RPMI7951 (cell line): Measurements from ENCODE around the gene CD151. TPM values are rescaled to one million over a fixed set of nuclear protein-coding genes. Genes with fewer than 3 reads are reported as not detected.

ENCODE experiments used
- DNase-seq: peaks from one replicate; pipeline ENCODE4 v3.0.0-alpha.2; 2012; ENCODE audit warnings: low read depth
- total RNA-seq: library from RNA; depleted of rRNA; stranded (reverse); fragments of >200 nt; shearing (Covaris generic); gene quantifications from 2 replicates; pipeline ENCODE4 v1.2.3, GENCODE V29; 2014

Gene CD151
- total RNA-seq, 1 experiment from 2014 or later, result 302 TPM

GRCh38 chr11:815675-816432 is 16.9 kb upstream of the CD151 start:
- no peak for DNase-seq

DNA sequence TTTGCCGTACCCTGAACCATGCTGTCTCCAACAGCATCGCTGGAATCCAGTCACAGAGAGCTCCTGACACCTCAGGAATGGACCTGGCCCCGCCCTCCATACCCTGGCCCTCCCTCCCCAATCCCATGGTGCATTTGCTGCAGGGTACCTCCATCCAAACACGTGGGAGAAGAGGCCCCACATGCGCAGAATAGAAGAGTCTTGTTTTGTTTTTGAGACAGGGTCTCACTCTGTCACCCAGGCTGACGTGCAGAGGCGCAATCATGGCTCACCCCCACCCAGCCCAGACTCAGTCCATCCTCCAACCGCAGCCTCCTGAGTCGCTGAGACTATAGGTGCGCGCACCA is 16.3 kb upstream of the CD151 start:
- no peak for DNase-seq

DNA sequence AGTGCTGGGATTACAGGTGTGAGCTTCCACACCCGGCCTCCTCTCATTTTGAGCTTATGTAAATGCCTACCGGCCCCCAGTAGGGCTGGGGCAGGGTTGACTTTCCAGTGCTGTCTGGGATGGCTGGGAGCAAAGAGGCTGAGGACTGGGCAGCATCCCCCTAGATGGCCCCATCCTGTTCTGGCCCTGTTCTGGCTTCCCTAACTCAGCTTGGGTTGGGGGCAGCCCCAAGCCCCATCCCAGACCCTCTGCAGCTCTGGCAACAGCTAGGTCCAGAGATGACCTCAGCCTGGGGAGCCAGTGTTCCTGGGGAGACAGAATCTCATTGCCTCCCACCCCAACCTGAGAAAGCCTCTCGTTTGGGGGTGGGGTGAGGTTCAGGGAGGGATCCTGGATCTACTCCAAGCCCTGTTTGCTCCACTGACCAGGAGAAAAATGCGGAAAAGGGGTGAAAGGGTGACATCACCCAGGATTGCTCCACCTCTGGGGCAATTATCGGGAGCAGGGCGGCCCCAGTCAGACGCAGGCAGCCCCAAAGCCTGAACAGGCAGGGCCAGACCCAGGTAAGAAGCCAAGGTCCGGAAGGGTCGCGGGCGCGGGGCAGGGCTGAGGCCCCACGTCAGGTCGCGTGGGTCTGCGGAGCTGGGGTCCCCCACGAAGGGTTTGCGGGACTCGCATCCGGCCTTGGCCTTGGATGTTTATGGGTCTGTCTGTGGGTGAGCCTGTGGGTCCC is 14.2 kb upstream of the CD151 start, which contains the start of gene PNPLA2:
PNPLA2 (plus strand) TSS at position 519 of the 733 bp plus-strand sequence. CDS start 805 bp downstream, outside the sequence.
- no peak for DNase-seq

DNA sequence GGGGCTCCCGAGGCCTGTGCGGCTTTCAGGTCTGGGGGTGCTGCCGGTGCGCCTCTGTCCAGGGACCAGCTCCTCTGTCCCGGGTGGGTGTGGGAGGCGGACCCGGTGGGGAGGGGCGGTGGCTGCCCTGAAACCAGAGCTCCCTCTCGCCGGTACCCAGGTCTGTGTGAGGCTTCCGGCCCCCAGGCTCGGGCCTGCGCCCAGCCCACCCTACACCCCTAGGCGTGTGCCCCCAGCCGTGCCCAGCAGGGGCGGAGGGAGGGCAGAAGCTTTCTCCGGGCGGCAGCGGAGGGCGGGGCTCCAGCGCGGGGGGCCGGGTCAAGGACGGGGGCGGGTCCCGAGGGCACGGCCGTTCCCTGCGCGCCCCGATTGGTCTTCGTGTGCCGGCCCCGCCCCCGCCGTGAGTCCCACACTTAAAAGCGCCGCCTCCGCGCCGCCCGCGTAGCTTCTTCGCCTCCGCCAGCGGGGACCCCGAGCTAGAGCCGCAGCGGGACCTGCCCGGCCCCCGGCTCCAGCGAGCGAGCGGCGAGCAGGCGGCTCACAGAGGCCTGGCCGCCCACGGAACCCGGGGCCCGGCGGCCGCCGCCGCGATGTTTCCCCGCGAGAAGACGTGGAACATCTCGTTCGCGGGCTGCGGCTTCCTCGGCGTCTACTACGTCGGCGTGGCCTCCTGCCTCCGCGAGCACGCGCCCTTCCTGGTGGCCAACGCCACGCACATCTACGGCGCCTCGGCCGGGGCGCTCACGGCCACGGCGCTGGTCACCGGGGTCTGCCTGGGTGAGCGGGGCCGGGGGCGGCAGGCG is 13.4 kb upstream of the CD151 start:
- DNase-seq, result peak; percentile 81

DNA sequence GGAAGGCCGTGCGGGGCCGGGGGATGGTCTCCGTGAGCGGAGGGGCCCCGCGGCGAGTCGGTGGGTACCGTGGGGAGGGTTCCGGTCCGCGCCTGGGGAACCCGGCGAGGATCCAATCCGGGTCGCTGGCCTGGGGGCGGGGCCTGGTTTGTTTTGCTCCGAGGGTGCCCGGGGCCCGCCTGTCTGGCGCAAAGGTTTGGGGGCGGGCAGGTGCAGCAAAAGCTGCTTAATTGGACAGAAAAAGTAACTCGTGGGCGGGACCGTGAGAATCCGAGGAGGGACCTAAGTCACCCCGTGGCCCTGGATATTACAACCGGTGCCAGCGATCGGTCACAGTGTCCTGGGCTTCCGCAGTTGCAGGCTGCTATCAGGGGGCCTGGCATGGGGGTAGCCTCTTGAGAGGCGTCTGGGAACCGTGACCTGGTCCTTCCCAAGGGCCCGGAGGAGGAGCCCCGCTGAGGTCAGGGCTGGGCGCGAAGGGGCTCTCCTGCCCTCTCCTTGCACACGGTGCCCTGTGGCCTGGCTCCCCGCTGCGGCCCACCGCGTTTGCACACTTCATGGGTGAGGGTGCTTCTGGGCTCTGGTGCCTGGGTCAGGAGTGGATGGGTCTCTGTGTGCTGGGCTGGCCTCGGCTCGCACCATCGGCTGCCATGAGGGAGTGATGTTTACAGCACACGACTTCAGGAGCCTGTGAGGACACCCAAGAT is 12.7 kb upstream of the CD151 start:
- peak; percentile 77 for DNase-seq

- DNase-seq, result peak; percentile 83
Measured at GRCh38 chr11:820655-821511, 11.9 kb upstream of the CD151 start.

DNA sequence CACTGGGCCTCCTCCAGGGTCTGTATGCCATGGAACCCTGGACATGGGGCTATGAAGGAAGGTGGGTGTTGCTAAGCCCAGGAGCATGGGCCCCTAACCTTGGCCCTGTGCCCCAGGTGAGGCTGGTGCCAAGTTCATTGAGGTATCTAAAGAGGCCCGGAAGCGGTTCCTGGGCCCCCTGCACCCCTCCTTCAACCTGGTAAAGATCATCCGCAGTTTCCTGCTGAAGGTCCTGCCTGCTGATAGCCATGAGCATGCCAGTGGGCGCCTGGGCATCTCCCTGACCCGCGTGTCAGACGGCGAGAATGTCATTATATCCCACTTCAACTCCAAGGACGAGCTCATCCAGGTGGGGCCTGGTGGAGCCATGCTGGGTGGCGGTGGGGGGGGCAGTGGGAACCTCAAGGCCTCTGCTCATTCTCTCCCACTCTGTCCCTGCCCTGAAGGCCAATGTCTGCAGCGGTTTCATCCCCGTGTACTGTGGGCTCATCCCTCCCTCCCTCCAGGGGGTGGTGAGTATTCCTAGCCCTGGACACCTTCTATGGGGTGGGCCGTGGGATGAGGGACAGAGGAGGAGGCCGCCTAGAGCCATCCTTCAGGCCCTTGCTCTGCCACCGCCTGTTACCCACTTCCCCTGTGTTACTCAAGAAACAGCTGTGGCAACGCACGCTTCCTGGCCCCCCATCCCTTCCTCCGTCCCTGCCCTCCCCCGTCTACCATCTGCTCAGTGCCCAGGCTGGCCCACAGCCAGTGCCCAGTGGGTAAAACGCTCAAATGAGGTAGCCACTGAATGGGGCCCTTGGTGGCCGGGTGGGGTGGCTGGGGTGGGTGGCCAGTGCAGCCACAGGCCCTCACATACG is 11.0 kb upstream of the CD151 start:
- DNase-seq, result peak; percentile 41

DNA sequence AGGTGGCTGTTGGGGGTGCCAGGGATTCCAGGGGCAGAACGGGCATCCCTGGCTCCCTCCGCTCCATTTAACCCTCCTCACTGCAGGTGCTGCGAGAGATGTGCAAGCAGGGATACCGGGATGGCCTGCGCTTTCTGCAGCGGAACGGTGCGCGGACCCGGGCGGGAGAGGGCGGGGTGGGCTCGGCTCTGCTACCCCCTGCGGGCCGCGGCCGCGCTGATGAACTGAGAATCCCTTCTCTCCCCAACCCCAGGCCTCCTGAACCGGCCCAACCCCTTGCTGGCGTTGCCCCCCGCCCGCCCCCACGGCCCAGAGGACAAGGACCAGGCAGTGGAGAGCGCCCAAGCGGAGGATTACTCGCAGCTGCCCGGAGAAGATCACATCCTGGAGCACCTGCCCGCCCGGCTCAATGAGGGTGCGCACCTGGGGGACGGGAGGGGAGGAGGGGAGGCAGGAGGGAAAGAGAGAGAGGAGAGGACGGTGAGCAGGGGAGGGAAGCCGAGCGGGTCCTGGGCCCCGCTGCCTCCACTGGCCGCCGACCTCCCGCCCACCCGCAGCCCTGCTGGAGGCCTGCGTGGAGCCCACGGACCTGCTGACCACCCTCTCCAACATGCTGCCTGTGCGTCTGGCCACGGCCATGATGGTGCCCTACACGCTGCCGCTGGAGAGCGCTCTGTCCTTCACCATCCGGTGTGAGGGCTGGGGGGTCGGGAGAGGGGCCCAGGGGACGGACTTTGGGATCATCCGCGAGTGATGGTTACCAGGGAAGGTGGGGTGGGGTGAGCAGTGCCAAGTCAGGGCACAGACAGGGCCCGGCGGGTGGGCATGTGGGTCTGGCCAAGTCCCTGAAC is 9.1 kb upstream of the CD151 start:
- no peak for DNase-seq

DNA sequence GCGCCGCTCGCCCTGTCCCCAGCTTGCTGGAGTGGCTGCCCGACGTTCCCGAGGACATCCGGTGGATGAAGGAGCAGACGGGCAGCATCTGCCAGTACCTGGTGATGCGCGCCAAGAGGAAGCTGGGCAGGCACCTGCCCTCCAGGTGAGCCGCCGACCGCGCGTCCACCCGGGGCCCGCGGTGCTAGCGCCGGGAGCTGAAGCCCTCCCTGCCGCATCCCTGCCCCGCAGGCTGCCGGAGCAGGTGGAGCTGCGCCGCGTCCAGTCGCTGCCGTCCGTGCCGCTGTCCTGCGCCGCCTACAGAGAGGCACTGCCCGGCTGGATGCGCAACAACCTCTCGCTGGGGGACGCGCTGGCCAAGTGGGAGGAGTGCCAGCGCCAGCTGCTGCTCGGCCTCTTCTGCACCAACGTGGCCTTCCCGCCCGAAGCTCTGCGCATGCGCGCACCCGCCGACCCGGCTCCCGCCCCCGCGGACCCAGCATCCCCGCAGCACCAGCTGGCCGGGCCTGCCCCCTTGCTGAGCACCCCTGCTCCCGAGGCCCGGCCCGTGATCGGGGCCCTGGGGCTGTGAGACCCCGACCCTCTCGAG is 8.4 kb upstream of the CD151 start:
- DNase-seq, result no peak

GRCh38 chr11:824942-825341 is 7.8 kb upstream of the CD151 start:
- DNase-seq, result no peak

GRCh38 chr11:825366-826226 is 7.2 kb upstream of the CD151 start:
- no peak for DNase-seq

GRCh38 chr11:826227-826621 is 6.5 kb upstream of the CD151 start:
- no peak for DNase-seq

DNA sequence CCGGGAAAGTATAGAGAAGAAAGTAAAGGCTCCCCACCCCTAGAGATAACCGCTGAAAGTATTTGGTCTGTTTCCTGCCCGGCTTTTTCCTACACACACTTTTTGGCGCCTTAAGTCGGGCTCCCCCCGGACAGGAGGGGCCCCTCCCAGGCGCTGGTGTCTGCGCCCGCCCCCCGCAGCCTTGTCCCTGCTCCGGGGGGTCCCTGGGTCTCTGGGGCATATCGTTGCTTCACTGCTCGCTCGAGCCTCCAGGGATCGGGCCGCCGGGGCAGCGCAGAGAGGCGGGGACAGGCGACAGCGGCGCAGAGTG is 6.0 kb upstream of the CD151 start:
- no peak for DNase-seq

DNA sequence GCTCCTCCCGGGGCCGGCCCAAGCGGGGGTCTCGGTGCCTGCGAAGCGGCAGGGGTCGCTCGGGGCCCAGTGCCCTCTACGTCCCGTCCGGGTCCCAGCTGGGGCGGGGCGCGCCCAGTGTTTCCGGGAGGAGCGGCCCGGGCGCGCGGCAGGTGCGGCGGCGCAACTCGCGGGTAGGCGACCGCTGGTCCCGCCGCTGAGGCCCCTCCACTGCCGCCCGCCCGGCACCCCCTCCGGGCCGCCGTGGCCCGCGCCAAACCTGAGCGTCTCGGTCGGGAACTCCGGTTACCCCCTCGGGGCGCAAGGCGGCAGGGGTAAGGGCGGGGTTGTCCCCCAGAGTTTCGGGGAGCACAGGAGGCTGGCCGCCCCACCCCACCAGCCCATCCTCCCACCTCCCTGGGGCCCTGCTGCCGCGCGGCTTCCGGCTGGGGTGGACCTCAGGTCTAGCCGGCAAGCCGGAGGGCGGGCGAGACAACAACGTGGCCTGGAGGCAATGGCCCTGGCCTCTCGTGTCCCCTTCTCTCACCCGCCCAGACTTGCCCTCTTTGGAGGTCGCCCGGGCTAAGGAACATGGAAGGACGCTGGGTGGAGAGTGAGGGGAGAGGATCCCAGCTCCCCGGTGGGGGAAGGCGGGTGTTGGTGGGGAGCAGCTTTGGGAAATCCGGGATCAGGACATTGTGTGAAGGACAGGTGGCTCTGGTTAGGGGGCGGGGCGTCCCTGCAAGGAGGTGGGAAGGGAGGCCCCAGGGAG is 5.4 kb upstream of the CD151 start:
- DNase-seq, result no peak

GRCh38 chr11:827897-828192 is 4.9 kb upstream of the CD151 start, which contains the start of gene CRACR2B:
TSS of gene CRACR2B (plus strand) at chr11:827919. CDS start at chr11:828608, 689 bp downstream.
- DNase-seq, result no peak

- no peak for DNase-seq
Measured at GRCh38 chr11:828506-829175, 4.1 kb upstream of the CD151 start.
